Progenitor cell of endocrine pancreas (in vitro differentiated cells): Measurements from ENCODE around the gene HDAC6. TPM values are rescaled to one million over a fixed set of nuclear protein-coding genes. Genes with fewer than 3 reads are reported as not detected.

Source experiments
- DNase-seq: peaks from one replicate; pipeline ENCODE4 v3.0.0; 2021; ENCODE audit warnings: low spot score; ENCODE audit not compliant: unreplicated experiment
- H3K27ac Mint-ChIP-seq: 2 replicates; pipeline ENCODE4 v1.8.0; 2021; ENCODE audit warnings: mild to moderate bottlenecking, moderate library complexity, mixed read lengths
- H3K27me3 Mint-ChIP-seq: 2 replicates; pipeline ENCODE4 v1.8.0; 2021; ENCODE audit warnings: mixed read lengths
- H3K36me3 Mint-ChIP-seq: 2 replicates; pipeline ENCODE4 v1.8.0; 2022; ENCODE audit warnings: mixed read lengths; ENCODE audit not compliant: insufficient read depth
- H3K4me1 Mint-ChIP-seq: 2 replicates; pipeline ENCODE4 v1.8.0; 2021; ENCODE audit warnings: low read depth, mixed read lengths
- H3K4me3 Mint-ChIP-seq: 2 replicates; pipeline ENCODE4 v1.8.0; 2021; ENCODE audit warnings: low read depth, mild to moderate bottlenecking, moderate library complexity, mixed read lengths
- H3K9me3 Mint-ChIP-seq: 2 replicates; pipeline ENCODE4 v1.8.0; 2021; ENCODE audit warnings: low read depth, mixed read lengths
- CTCF ChIP-seq: fragments of 200-600 bp; sonication (generic); IDR thresholded peaks from one replicate; pipeline ENCODE4 v1.5.0; 2021; ENCODE audit warnings: antibody characterized with exemption, mild to moderate bottlenecking; ENCODE audit not compliant: unreplicated experiment
- total RNA-seq: library from RNA; stranded (reverse); gene quantifications from 2 replicates; pipeline ENCODE4 v1.2.1, GENCODE V29; 2021

Gene HDAC6
- total RNA-seq, 1 donor from 2014 or later, result 261 TPM

GRCh38 chrX:48794340-48794910 lies 7.4 kb upstream of the HDAC6 start:
- no peak for TF ChIP-seq CTCF
- H3K4me1 Mint-ChIP-seq, result peaks cover 3% of the 10 kb centered on the region
- no peak overlapping the region for H3K4me3 Mint-ChIP-seq
- H3K27me3 Mint-ChIP-seq, result no peaks in the 10 kb centered on the region
- peaks cover 3% of the 10 kb centered on the region for H3K9me3 Mint-ChIP-seq
- peak overlapping the region; percentile 31 for H3K27ac Mint-ChIP-seq
- no peaks in the 10 kb centered on the region for H3K36me3 Mint-ChIP-seq
- DNase-seq, result no peak

- H3K9me3 Mint-ChIP-seq, result peaks cover 3% of the 10 kb centered on the region
- no peak overlapping the region for H3K27ac Mint-ChIP-seq
- H3K27me3 Mint-ChIP-seq, result no peaks in the 10 kb centered on the region
- TF ChIP-seq CTCF, result no peak
- H3K4me3 Mint-ChIP-seq, result no peak overlapping the region
- H3K36me3 Mint-ChIP-seq, result no peaks in the 10 kb centered on the region
- no peak for DNase-seq
- H3K4me1 Mint-ChIP-seq, result peaks cover 3% of the 10 kb centered on the region
Observed at GRCh38 chrX:48794911-48795515, 6.9 kb upstream of the HDAC6 start.

- H3K9me3 Mint-ChIP-seq, result peaks cover 7% of the 10 kb centered on the region
- peaks cover 8% of the 10 kb centered on the region for H3K4me1 Mint-ChIP-seq
- H3K4me3 Mint-ChIP-seq, result no peak overlapping the region
- no peak for DNase-seq
- H3K27me3 Mint-ChIP-seq, result no peaks in the 10 kb centered on the region
- no peak for TF ChIP-seq CTCF
- no peaks in the 10 kb centered on the region for H3K36me3 Mint-ChIP-seq
- no peak overlapping the region for H3K27ac Mint-ChIP-seq
Observed at GRCh38 chrX:48798318-48798717, 3.5 kb upstream of the HDAC6 start.

GRCh38 chrX:48800574-48801279 lies 1.1 kb upstream of the HDAC6 start:
- H3K4me3 Mint-ChIP-seq, result peak overlapping the region; percentile 90
- peak overlapping the region; percentile 99 for H3K27ac Mint-ChIP-seq
- peaks cover 9% of the 10 kb centered on the region for H3K36me3 Mint-ChIP-seq
- H3K27me3 Mint-ChIP-seq, result no peaks in the 10 kb centered on the region
- peaks cover 5% of the 10 kb centered on the region for H3K4me1 Mint-ChIP-seq
- no peak for DNase-seq
- peaks cover 17% of the 10 kb centered on the region for H3K9me3 Mint-ChIP-seq
- TF ChIP-seq CTCF, result no peak

GRCh38 chrX:48802089-48802904 lies 430 bp downstream of the HDAC6 start:
- Mint-ChIP-seq H3K36me3 (peaks cover 13% of the 10 kb centered on the region), H3K27me3 (no peaks in the 10 kb centered on the region), H3K4me3 (peak overlapping the region; percentile 90), H3K9me3 (peaks cover 18% of the 10 kb centered on the region), H3K27ac (peak overlapping the region; percentile 99), H3K4me1 (peaks cover 5% of the 10 kb centered on the region)
- no peak for TF ChIP-seq CTCF
- DNase-seq, result peak; percentile 61
